GM19452 (cell line): ENCODE measurements around the gene NOA1.

Experiments
- ATAC-seq: cut with Tn5 transposase; IDR thresholded peaks from one replicate; pipeline ENCODE4 v1.9.1; 2021; ENCODE audit not compliant: unreplicated experiment

The NOA1 gene

GRCh38 chr4:56977321-56978012, at the start of gene NOA1:
NOA1 (minus strand) TSS chr4:56977606; CDS start chr4:56977585, 21 bp downstream.
- peak; percentile 80 for ATAC-seq

DNA sequence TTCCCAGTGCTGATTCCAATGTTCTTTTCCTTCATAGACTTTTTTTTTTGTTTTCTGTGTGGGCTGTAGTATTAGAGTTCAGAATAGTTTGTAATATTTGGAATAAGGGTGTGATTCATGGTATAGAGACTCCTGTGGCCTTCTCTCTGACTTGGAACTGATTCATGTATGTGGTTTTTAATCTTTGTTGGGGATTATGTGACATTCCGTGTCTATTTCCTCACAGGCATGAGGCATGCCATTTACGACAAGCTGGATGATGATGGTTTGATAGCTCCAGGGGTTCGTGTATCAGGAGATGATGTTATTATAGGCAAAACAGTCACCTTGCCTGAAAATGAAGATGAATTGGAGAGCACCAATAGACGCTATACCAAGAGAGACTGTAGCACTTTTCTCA, 45.7 kb upstream of the NOA1 start:
- no peak for ATAC-seq

DNA sequence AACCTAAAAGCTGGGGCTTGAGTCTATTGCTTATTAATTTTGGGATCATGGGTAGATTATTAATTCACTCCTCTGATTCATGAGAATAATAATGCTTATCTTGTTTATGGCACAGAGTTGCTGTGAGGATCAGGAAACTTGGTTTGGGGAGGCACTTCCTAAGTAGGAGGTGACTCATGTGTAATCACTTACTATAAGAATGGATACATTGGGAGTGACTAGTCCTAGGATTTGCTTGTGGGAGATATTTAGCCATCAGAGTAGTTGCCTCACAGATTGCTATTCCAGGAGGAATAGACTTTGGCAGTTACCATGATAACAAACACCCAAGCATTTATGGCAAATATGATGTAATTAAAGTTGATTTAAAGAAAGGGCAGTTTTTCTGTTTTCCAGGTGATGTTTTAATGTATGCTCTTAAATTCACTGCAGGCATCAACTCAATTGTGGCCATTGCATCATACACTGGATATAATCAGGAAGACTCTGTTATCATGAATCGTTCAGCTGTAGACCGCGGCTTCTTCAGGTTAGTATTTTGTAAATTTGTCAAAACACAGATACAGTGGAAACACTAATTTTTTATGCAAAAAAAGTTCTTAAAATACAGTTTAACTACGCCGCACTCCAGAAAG, 43.2 kb upstream of the NOA1 start:
- no peak for ATAC-seq

- ATAC-seq = no peak
Measured at GRCh38 chr4:57018980-57019379, 41.6 kb upstream of the NOA1 start.

- ATAC-seq = no peak
Measured at GRCh38 chr4:57013543-57014120, 36.2 kb upstream of the NOA1 start.

DNA sequence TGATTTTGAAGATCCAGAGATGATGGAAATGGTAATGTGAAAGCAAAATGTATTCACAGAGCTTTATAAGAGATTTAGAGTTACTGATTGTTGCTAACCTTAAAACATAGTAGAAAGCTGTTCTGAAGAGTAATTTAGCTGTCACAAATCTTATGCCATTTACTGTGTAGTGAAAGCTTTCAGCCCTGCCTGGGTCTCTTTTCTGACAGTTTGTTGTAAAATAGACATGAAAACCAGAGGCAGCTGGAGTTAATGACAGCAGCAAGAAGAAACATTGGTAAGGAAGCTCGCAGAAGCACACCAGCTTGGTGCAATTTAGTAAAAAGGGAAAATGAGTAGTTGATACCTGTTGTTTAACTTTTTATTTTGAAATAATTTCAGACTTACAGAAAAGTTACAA, 22.3 kb upstream of the NOA1 start:
- no peak for ATAC-seq

GRCh38 chr4:56995525-56995924, 18.1 kb upstream of the NOA1 start:
- no peak for ATAC-seq

DNA sequence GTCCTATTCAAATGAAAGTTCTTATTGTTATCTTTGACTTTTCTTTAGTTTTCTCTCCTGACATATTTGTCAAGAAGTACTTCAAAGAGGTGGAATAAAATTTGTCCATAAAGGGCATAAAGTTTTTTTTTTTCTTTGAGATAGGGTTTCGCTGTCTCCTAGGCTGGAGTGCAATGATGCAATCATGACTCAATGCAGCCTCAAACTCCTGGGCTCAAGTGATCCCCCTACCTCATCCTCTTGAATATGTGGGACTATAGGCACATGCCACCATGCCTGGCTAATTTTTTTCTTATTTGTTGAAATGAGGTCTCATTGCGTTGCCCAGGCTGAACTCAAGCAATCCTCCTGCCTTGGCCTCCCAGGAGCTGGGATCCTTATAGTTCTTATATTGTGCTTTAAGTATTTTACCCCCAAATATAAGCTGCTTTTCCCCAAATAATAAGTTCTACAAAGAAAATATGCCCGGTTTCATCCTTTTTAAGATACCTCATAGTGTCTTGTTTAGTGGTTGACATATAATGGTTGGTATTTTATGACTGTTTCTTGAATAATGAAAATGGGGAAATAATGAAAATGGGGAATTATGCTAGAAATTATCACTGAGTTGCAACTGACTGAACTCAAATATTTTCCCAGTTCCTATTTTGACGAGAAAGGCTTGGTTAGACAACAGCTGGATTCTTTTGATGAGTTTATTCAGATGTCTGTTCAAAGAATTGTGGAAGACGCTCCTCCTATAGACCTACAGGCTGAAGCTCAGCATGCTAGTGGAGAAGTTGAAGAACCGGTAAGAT, 12.9 kb upstream of the NOA1 start:
- ATAC-seq = no peak

- no peak for ATAC-seq
Measured at GRCh38 chr4:56986952-56987351, 9.5 kb upstream of the NOA1 start.

DNA sequence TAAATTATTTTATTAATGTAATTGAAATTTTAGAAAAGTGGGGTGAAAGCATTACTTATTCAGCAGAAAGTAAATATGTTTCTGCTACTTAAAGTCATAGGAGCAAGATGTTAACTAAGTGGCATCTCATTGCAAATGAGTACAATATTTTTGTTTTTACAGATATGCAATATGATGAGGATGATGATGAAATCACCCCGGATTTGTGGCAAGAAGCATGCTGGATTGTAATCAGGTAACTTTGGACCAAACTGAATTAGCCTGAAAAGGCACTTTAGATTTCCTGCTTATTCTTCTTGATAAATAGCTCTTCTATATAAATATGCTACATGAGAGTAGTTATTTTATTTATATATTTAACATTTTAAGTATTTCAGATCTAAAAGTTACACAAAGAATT, 8.8 kb upstream of the NOA1 start:
- ATAC-seq = no peak

GRCh38 chr4:56981795-56982201, 4.4 kb upstream of the NOA1 start:
- no peak for ATAC-seq

DNA sequence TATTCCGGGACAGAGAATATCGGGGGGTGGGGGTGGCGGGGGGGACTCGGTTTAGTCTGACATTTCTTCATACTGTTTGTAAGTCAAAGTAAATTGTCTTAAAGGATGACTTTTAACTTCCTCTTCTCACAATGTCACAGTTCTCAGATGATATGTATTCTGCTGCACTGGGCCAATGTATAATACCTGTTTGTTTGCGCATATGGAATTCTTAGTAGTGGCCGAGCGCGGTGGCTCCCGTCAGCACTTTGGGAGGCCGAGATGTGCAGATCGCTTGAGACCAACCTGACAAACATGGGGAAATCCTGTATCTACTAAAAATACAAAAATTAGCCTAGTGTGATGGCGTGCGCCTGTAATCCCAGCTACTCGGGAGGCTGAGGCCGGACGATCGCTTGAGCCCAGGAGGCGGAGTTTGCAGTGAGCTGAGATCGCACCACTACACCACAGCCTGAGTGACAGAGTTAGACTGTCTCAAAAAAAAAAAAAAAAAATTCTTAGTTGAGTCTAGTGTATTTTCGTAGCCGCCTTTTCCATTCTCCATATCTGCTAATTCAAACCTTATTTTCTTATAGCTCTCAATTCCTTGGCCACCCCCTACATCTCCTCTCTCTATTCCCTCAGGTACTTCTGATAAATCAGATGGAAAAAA, 2.1 kb upstream of the NOA1 start:
- no peak for ATAC-seq

DNA sequence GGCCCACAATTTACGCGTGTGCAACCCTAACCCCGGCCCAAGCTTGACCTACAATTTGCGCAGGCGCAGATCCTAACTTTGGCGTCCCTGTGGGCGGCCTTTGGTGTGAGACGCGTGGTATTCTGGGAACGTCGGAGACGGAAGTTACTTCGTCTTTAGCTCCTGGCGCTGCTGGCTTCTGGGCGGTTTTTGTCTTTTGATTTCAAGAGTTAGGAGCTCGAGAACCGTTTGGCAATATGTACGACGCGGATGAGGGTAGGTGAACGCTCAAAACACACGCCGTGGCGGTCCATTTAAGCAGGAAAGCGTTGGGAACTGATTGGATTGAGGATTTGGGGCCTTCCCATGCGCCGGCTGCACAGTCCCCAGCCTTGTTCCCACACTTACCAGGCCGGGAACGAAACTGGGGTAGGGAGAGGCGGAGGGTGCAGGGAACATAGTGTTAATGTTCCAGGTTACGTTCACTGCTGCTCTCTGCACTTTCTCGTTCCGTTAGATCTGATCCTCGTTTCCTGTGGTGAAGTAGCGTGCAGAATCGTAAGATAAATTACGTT, 1.4 kb upstream of the NOA1 start, which contains the start of gene POLR2B:
Gene POLR2B (plus strand): TSS at position 147 of the 554 bp plus-strand sequence. CDS start 90 bp downstream, at position 237.
- ATAC-seq = peak; percentile 45

DNA sequence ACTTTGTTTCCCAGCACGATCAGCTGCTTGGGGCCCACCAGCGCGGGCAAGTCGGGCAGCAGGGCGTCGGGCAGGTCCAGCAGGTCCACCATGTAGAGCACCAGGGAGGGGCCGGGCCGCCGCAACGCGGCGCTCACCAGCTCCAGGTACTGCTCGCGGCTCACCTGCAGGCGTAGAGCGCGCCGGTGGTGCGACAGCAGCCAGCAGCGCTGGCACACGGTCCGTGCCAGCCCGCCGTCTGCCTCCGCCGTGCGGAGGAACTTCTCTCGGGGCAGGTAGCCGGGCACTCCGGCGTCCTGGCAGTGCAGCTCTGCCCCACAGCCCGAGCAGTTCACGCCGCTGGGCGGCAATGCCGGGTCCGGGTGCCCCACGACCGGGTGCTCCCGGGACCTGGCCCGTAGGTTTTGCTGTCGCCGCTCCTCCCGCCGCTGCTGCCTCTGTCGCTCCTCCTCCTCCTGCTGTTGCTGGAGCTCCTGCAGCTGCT, 527 bp downstream of the NOA1 start:
- ATAC-seq = peak; percentile 26

DNA sequence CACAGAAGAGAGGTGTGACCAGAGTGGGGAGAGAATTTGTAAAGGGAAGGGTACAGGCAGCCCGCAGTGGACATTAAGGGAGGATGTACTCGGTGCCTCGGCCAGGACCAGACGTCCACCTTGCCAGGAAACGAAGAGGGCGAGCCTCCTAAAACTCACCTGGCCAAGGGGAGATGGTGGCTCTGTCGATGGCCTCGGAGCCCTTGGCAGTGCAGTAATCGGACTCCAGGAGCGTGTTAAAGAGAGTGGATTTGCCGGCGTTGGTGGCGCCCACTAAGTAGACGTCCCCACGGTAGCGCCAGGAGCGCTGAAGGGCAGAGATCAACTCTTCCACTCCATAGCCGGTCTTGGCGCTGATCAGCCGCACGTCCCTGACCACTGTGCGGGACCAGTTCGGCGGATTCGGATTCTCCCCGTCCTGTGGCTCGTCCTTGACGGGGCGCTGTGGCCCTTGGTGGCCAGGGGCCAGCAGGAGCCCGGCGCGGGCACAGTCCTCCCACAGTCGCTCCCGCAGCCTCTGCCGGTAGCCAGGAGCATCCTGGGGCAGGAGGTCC, 1.0 kb downstream of the NOA1 start:
- ATAC-seq = no peak

- ATAC-seq = no peak
Measured at GRCh38 chr4:56973336-56973735, 4.1 kb downstream of the NOA1 start.

DNA sequence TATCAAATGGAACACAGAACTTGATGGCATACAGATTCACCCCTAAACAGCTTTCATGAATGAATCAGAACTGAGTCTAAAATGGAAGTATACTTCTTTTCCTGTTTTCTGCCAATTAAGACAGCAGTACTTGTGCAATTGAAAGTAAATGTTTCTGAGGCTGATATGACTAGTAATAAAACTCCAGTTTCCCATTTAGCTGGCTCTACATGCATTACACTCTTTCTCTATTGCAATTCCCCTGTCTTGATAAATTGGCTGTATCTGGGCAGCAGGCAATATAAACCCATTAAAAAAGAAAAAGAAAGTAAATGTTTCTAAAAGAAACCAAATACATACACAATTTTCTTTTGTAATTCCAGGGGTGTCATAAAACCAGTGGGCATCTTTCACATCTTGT, 4.6 kb downstream of the NOA1 start:
- no peak for ATAC-seq

GRCh38 chr4:56972389-56972788, 5.0 kb downstream of the NOA1 start:
- no peak for ATAC-seq

DNA sequence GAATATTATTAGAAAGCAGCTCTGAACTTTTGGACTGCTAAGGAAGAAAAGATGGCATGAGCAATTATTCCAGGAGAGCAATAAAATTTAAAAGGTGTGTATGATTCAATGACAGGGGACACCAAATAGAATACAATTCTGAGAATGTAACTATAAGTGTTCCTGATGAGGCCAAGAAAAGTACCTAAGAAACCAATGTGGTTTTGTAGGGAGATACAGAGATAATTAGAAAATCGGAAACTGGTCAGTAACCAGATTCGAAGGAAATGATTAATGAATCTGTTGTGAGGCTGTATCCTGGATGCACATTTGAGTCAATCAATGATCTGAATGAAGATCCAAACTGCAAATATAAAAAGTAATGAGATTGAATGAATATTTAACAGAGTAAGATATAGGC, 6.0 kb downstream of the NOA1 start:
- ATAC-seq = no peak

DNA sequence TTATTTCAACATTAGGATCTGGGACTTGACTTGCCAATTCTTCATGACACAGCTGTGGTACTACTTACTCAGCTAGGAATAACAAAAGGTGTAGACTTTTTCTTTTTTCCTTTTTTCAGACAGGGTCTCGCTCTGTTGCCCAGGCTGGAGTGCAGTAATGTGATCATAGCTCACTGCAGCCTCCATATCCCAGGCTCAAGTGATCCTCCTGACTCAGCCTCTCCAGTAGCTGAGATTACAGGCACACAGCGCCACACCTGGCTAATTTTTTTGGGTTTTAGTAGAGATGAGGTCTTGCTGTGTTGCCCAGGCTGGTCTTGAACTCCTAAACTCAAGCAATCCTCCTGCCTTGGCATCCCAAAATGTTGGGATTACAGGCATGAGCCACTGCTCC, 16.3 kb downstream of the NOA1 start:
- no peak for ATAC-seq
